ENCODE results near the gene ZSCAN2. TPM values are rescaled to one million over a fixed set of nuclear protein-coding genes. Genes with fewer than 3 reads are reported as not detected.

The ZSCAN2 gene
- total RNA-seq, 2 donors from 2014 or later: 4.9 to 5.6 TPM

- Histone ChIP-seq H3K9me3 (no peaks in the 10 kb centered on the region), H3K27me3 (no peaks in the 10 kb centered on the region), H3K27ac (peak overlapping the region in 1 of 2 donors; percentile 53), H3K4me3 (no peak overlapping the region), H3K4me1 (peaks cover 0 to 33% of the 10 kb centered on the region in 2 donors), H3K36me3 (peaks cover 80% of the 10 kb centered on the region)
- TF ChIP-seq CTCF (IDR thresholded peaks at IDR 0.05): no peak
- DNase-seq (ENCODE audit: low spot score): no peak
Observed at GRCh38 chr15:84647726-84648125, 46.9 kb downstream of the ZSCAN2 start.

GRCh38 chr15:84648539-84648938, 47.7 kb downstream of the ZSCAN2 start:
- Histone ChIP-seq H3K36me3 (peaks cover 72% of the 10 kb centered on the region), H3K4me3 (no peak overlapping the region), H3K9me3 (no peaks in the 10 kb centered on the region), H3K27ac (peak overlapping the region; percentile 26 to 53), H3K27me3 (no peaks in the 10 kb centered on the region), H3K4me1 (peaks cover 0 to 41% of the 10 kb centered on the region in 2 donors)
- DNase-seq (ENCODE audit: low spot score): no peak
- TF ChIP-seq CTCF (IDR thresholded peaks at IDR 0.05): no peak

- DNase-seq (ENCODE audit: low spot score): no peak
- H3K4me3 ChIP-seq: no peak overlapping the region
- TF ChIP-seq CTCF (IDR thresholded peaks at IDR 0.05): no peak
- H3K27me3 ChIP-seq: no peaks in the 10 kb centered on the region
- H3K9me3 ChIP-seq: no peaks in the 10 kb centered on the region
- peaks cover 61% of the 10 kb centered on the region for H3K36me3 ChIP-seq
- H3K27ac ChIP-seq: peak overlapping the region; percentile 26 to 76
- H3K4me1 ChIP-seq: peaks cover 0 to 44% of the 10 kb centered on the region in 2 donors
Observed at GRCh38 chr15:84649706-84650105, 48.9 kb downstream of the ZSCAN2 start.

GRCh38 chr15:84653584-84653909, 52.7 kb downstream of the ZSCAN2 start:
- DNase-seq (ENCODE audit: low spot score): no peak
- Histone ChIP-seq H3K9me3 (no peaks in the 10 kb centered on the region), H3K27ac (peak overlapping the region; percentile 88 to 89), H3K4me1 (peaks cover 0 to 60% of the 10 kb centered on the region in 2 donors), H3K36me3 (peaks cover 22% of the 10 kb centered on the region), H3K27me3 (no peaks in the 10 kb centered on the region), H3K4me3 (peak overlapping the region; percentile 87 to 90)
- TF ChIP-seq CTCF (IDR thresholded peaks at IDR 0.05): no peak

GRCh38 chr15:84653910-84654688, 53.3 kb downstream of the ZSCAN2 start, which contains the start of gene WDR73:
WDR73 (minus strand) TSS chr15:84654283; CDS start chr15:84654274, 9 bp downstream.
- peak within 1 kb of the TSS; percentile 88 to 89 for H3K27ac ChIP-seq
- peak; percentile 97 for DNase-seq (ENCODE audit: low spot score)
- peak within 1 kb of the TSS; percentile 87 to 90 for H3K4me3 ChIP-seq
- no peaks in the 10 kb centered on the region for H3K27me3 ChIP-seq
- peaks cover 18% of the 10 kb centered on the region for H3K36me3 ChIP-seq
- no peaks in the 10 kb centered on the region for H3K9me3 ChIP-seq
- TF ChIP-seq CTCF (IDR thresholded peaks at IDR 0.05): no peak
- peaks cover 0 to 60% of the 10 kb centered on the region in 2 donors for H3K4me1 ChIP-seq

All from right atrium auricular region (tissue), 2 donors.